Caki2 (cell line): ENCODE measurements around the gene SDR39U1. TPM values are rescaled to one million over a fixed set of nuclear protein-coding genes. Genes with fewer than 3 reads are reported as not detected.
"Not testable (repeated sequence)": the region's sequence is repeated elsewhere in the genome, so short reads cannot be mapped to it uniquely, and the experiment has no call there.

Experiments used
- DNase-seq: peaks from one replicate; pipeline ENCODE4 v3.0.0-alpha.2; 2015; ENCODE audit warnings: low read depth
- in situ Hi-C: cut with HindIII; loops from 2 replicates; pipeline ENCODE4 v1.10.0; 2016; ENCODE audit warnings: low sequenced_read_pairs, low pct_unique_long_range_greater_than_20kb, mixed read lengths
- total RNA-seq: library from RNA; depleted of rRNA; stranded (reverse); fragments of >200 nt; shearing (Covaris generic); gene quantifications from 2 replicates; pipeline ENCODE4 v1.2.3, GENCODE V29; 2014; ENCODE audit warnings: low replicate concordance

Gene SDR39U1
- total RNA-seq, 1 experiment from 2014 or later = 31.0 TPM

- no peak for DNase-seq
- in situ Hi-C loops = no loop called here
Observed at GRCh38 chr14:24456980-24457379, 14.4 kb upstream of the SDR39U1 start.

- DNase-seq, in situ Hi-C loops: not testable (repeated sequence)
Observed at GRCh38 chr14:24450828-24451227, 8.3 kb upstream of the SDR39U1 start.

GRCh38 chr14:24443053-24443665 is 583 bp upstream of the SDR39U1 start:
- in situ Hi-C loops = no loop called here
- DNase-seq = no peak

- in situ Hi-C loops = no loop called here
- no peak for DNase-seq
Observed at GRCh38 chr14:24441904-24442239, 704 bp downstream of the SDR39U1 start.

- in situ Hi-C loops = no loop called here
- DNase-seq = no peak
Observed at GRCh38 chr14:24441485-24441884, 1.1 kb downstream of the SDR39U1 start.

GRCh38 chr14:24440606-24441399 is 1.8 kb downstream of the SDR39U1 start:
- in situ Hi-C loops = no loop called here
- no peak for DNase-seq

GRCh38 chr14:24439830-24440605 is 2.6 kb downstream of the SDR39U1 start:
- no peak for DNase-seq
- in situ Hi-C loops = loop anchor here (10.0 kb wide), 1 partner anchor 105 kb away; the partner anchor contains the start of genes ADCY4 and RIPK3

GRCh38 chr14:24439257-24439656 is 3.3 kb downstream of the SDR39U1 start:
- no peak for DNase-seq
- in situ Hi-C loops = loop anchor here (10.0 kb wide), 1 partner anchor 104 kb away; the partner anchor contains the start of genes ADCY4 and RIPK3

GRCh38 chr14:24438223-24439097 is 4.1 kb downstream of the SDR39U1 start:
- DNase-seq = no peak
- in situ Hi-C loops = loop anchor here (10.0 kb wide), 1 partner anchor 104 kb away; the partner anchor contains the start of genes ADCY4 and RIPK3

- DNase-seq = no peak
- in situ Hi-C loops = loop anchor here (10.0 kb wide), 1 partner anchor 103 kb away; the partner anchor contains the start of genes ADCY4 and RIPK3
Observed at GRCh38 chr14:24437736-24438067, 4.9 kb downstream of the SDR39U1 start.

- DNase-seq = no peak
- in situ Hi-C loops = loop anchor here (10.0 kb wide), 1 partner anchor 102 kb away; the partner anchor contains the start of genes ADCY4 and RIPK3
Observed at GRCh38 chr14:24437020-24437735, 5.4 kb downstream of the SDR39U1 start.

- peak; percentile 55 for DNase-seq
- in situ Hi-C loops = loop anchor here (10.0 kb wide), 1 partner anchor 102 kb away; the partner anchor contains the start of genes ADCY4 and RIPK3
Observed at GRCh38 chr14:24436355-24437019, 6.1 kb downstream of the SDR39U1 start.

GRCh38 chr14:24435998-24436354 is 6.6 kb downstream of the SDR39U1 start:
- in situ Hi-C loops = loop anchor here (10.0 kb wide), 1 partner anchor 101 kb away; the partner anchor contains the start of genes ADCY4 and RIPK3

GRCh38 chr14:24435192-24435810 is 7.3 kb downstream of the SDR39U1 start:
- no peak for DNase-seq
- in situ Hi-C loops = loop anchor here (10.0 kb wide), 1 partner anchor 100 kb away; the partner anchor contains the start of genes ADCY4 and RIPK3

More at GRCh38 chr14:24435998-24436354, 6.6 kb downstream of the SDR39U1 start:
- DNase-seq = no peak

GRCh38 chr14:24434676-24435075 is 7.9 kb downstream of the SDR39U1 start:
- DNase-seq = no peak
- in situ Hi-C loops = loop anchor here (10.0 kb wide), 1 partner anchor 100 kb away; the partner anchor contains the start of genes ADCY4 and RIPK3

GRCh38 chr14:24434036-24434435 is 8.5 kb downstream of the SDR39U1 start:
- in situ Hi-C loops = loop anchor here (10.0 kb wide), 1 partner anchor 99 kb away; the partner anchor contains the start of genes ADCY4 and RIPK3
- DNase-seq = no peak
